ENCODE data around the gene KCTD13.
"Not testable (repeated sequence)": the region's sequence is repeated elsewhere in the genome, so short reads cannot be mapped to it uniquely, and the experiment has no call there.

KCTD13 gene

GRCh38 chr16:29877266-29877961 is 48.6 kb downstream of the KCTD13 start:
- DNase-seq: peak; percentile 92

- peak; percentile 70 for DNase-seq
Measured at GRCh38 chr16:29876594-29877249, 49.3 kb downstream of the KCTD13 start.

- no peak for DNase-seq
Measured at GRCh38 chr16:29876217-29876593, 49.8 kb downstream of the KCTD13 start.

DNA sequence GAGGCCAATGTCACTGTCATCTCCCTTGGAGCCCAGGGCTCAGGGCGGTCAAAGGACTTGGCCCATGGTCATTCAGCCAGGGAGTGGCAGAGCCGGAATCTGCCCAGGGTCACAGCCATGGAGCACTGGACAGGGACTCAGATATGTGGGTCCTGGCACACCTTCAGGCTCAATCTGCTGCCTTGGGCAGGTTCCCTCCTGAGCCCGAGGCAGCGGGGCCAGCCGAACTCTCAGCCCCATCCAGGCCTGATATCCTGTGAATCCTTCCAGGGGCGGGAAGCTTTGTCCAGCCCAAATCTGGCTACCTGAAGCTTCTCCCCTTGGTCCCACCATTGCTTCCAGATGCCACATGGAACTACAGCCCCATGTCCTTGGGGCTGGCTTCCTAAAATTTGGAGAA is 50.8 kb downstream of the KCTD13 start:
- DNase-seq: no peak

DNA sequence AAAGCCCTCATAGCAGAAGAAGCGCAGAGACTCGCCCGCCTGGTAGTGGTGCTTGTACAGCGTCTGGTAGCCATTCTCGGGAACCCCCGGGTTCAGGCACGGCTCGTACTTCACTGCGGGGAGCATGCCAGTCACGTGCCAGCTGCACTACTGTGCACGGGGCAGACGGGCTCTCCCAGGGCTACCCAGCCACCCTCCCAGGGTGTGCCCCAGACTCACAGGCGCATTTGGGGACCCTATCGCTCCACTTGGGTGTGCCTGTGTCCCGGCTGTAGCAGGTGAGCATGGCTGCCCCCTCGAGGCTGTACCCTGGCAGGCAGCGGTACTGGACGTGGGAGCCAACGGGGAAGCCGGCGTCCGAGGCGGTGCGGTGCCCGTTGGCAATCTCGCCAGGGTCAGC is 52.7 kb downstream of the KCTD13 start:
- no peak for DNase-seq

GRCh38 chr16:29871822-29872546 is 54.0 kb downstream of the KCTD13 start:
- DNase-seq: no peak

DNA sequence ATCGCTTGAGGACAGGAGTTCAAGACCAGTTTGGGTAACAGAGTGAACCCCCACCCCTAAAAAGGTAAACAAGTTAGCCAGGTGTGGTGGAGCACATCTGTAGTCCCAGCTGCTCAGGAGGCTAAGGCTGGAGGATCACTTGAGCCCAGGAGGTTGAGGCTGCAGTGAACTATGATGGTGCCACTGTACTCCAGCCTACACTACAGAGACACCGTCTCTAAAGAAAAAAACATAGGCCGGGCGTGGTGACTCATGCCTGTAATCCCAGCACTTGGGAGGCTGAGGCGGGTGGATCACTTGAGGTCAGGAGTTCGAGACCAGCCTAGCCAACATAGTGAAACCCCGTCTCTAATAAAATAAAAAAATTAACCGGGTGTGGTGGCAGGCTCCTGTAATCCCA is 57.0 kb downstream of the KCTD13 start:
- DNase-seq: not testable (repeated sequence)

DNA sequence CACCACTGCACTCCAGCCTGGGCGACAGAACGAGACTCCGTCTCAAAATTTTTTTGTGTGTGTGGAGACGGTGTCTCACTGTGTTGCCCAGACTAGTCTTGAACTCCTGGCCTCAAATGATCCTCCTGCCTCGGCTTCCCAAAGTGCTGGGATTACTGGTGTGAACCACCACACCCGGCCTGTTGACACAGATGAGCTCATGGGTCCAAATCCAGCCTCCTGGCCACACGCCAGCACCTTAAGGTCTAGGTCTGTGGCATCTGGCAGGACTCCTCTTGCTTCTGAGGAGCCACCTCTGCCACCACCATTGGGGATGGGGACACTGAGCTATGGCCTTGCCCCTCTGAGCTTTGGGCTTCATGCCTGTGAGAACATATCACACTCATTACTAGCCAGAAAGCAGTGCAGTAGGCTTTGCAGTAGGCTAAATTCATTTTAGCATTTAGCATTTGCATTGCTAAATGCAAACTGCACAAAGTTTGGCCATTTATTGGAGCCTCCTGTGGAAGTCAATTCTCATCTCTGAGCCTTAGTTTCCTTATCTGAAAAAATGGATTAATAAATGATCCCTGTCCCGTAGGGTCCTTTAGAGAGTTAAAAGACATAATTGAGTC is 57.5 kb downstream of the KCTD13 start:
- no peak for DNase-seq

DNA sequence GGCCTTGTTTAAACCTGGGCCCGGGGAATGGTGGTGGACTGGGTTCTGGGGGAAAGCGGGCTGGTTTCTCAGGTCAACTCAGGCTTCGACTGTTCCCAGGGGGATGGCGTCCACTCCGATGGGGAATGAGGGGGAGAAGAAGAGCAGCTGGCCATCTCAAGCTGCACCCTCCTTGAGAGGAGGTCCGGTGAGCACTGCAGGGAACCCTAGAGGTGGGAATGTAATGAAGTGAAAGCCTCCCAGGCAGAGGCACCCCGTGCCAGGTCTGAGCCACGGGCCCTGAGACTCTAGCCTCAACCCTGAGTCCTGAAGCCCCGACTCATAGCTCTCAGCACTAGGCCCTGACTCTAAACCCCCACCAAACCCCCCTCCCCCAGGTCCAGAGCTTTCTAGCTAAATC is 61.8 kb downstream of the KCTD13 start:
- no peak for DNase-seq

DNA sequence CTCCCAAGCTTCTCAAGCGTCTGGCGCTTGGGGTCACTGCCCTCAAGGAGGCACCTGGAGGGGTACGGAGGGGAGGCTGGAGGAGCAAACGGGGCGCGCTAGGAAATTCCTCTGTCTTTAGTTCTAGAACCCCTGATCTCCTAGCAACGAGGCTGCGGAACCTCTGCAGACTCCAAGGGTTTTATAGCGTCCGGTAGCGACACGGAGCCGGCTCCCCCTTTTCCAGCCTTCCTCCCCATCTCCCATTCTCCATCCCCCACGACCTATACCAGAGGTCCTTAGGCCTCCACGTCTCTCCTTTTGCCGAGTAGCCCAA is 62.4 kb downstream of the KCTD13 start:
- DNase-seq: no peak

GRCh38 chr16:29862884-29863668 is 63.0 kb downstream of the KCTD13 start, which contains the start of gene CDIPT:
Gene CDIPT (minus strand): TSS chr16:29863226. CDS start chr16:29862857, 369 bp downstream.
- DNase-seq: peak; percentile 96

DNA sequence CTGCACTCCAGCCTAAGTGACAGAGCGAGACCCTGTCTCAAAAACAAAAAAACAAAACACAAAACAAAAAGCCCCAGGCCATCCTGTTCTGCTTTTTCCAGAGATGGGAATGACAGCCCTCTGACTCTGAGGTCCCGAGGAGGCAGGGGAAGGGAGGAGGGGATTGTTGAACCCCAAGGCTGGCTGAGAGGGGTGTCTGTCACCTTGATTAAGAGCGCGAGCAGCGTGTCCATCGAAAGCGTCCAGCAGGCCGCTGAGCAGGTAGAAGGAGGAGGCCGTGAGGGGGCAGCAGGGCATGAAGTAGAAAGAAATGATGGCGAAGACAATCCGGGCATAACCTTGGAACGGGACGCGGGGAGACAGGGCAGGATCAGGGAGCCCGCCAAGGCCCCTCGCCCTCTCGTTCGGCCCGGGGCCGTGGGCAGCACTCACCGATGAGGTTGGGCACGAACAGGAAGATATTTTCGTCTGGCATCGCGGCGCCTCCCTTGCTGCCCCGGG is 63.6 kb downstream of the KCTD13 start:
- DNase-seq: peak; percentile 67

DNA sequence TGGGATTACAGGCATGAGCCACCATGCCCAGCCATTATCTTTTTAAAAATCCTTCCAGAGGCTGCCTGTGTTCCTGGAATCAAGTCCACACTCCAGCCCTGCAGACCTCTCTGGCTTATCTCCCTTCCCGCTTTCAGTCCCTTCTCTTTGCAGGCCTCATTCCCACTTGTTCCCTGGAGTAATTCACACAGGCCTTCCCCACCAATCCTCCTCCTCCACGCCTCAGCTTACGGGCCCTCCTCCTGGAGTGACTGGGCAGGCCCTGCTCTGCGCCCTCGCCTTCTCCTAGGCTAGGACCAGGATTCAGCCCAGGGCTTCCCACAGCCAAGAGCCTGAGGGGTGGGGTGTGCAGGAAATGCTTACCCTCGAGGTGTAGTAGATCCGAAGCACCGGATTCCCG is 65.8 kb downstream of the KCTD13 start:
- no peak for DNase-seq

DNA sequence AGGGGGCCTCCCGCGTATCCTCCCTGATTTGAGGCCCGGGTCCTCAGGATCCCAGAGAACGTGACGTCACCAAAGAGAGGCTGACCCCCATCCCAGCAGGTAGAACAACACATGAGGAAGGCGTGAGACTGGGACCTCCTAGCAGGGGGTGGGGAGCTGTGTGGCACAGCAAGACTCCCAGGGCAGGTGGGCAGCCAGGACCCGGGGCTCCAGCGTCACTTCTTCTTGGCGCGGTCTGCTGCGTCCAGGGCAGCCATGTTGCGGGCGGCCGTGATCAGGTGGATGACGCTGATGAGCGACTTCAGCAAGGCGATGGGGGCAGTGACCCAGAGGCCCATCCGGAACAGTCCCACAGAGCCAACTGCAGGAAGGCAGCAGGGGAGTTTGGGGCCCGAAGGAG is 67.1 kb downstream of the KCTD13 start:
- DNase-seq: no peak

GRCh38 chr16:29858149-29858849 is 67.7 kb downstream of the KCTD13 start:
- no peak for DNase-seq

- DNase-seq: no peak
Measured at GRCh38 chr16:29857133-29857760, 68.8 kb downstream of the KCTD13 start.
